Ascending aorta (tissue), 2 donors: ENCODE results near the gene RTN4RL2. TPM values are rescaled to one million over a fixed set of nuclear protein-coding genes. Genes with fewer than 3 reads are reported as not detected.

Source experiments
- DNase-seq, 2 donors: peaks; one replicate each; pipeline ENCODE4 v3.0.0-alpha.2; 2019; ENCODE audit warnings: low spot score in 2 of 2
- H3K27ac ChIP-seq, 2 donors: fragments of 200-600 bp; sonication (generic); one replicate each; pipeline ENCODE4 v1.5.1; 2016 to 2017; ENCODE audit warnings: mild to moderate bottlenecking in 1 of 2
- H3K27me3 ChIP-seq: fragments of 200-600 bp; sonication (generic); one replicate; pipeline ENCODE4 v1.5.1; 2017
- H3K36me3 ChIP-seq, 2 donors: fragments of 200-600 bp; sonication (generic); one replicate each; pipeline ENCODE4 v1.5.1; 2016
- H3K4me1 ChIP-seq, 2 donors: fragments of 200-600 bp; sonication (generic); one replicate each; pipeline ENCODE4 v1.5.1; 2016 to 2017; ENCODE audit warnings: mild to moderate bottlenecking in 1 of 2
- H3K4me3 ChIP-seq, 2 donors: fragments of 200-600 bp; sonication (generic); one replicate each; pipeline ENCODE4 v1.5.1; 2016 to 2017; ENCODE audit warnings: mild to moderate bottlenecking in 1 of 2
- H3K9me3 ChIP-seq, 2 donors: fragments of 200-600 bp; sonication (generic); one replicate each; pipeline ENCODE4 v1.5.1; 2016
- CTCF ChIP-seq, 3 experiments: fragments of 200-600 bp in 2 of 3; fragments of 450-650 bp in 1 of 3; sonication (generic) in 2 of 3; IDR thresholded peaks; one replicate each; pipeline ENCODE4 v1.5.1; 2016 to 2019; ENCODE audit warnings: antibody characterized with exemption in 3 of 3, mild to moderate bottlenecking in 1 of 3, moderate library complexity in 1 of 3
- intact Hi-C: fragments of 100-400 bp; cut with DNase I; formaldehyde crosslinking; loops from one replicate; pipeline ENCODE4 v1.15.1; 2023
- total RNA-seq: library from RNA; depleted of rRNA; stranded (reverse); fragments of >200 nt; gene quantifications from one replicate; pipeline ENCODE4 v1.1.0, GENCODE V29; 2016

The RTN4RL2 gene
- total RNA-seq, 1 donor from 2014 or later, result 0.64 TPM

- intact Hi-C loops, result no loop called here
- DNase-seq, result no peak
- no peak for TF ChIP-seq CTCF (IDR thresholded peaks at IDR 0.05)
- Histone ChIP-seq H3K27me3 (peaks cover 6% of the 10 kb centered on the region), H3K27ac (no peak overlapping the region), H3K4me3 (no peak overlapping the region), H3K9me3 (no peaks in the 10 kb centered on the region), H3K4me1 (peaks cover 4 to 10% of the 10 kb centered on the region in 2 donors), H3K36me3 (no peaks in the 10 kb centered on the region)
These were observed 13.0 kb downstream of the RTN4RL2 start for GRCh38 chr11:57473285-57473841.

- no peak for TF ChIP-seq CTCF (IDR thresholded peaks at IDR 0.05)
- H3K27me3 ChIP-seq, result peaks cover 6% of the 10 kb centered on the region
- intact Hi-C loops, result no loop called here
These were observed 13.9 kb downstream of the RTN4RL2 start for GRCh38 chr11:57474017-57474802.

GRCh38 chr11:57474803-57475115, 14.4 kb downstream of the RTN4RL2 start:
- Histone ChIP-seq H3K27me3 (peaks cover 6% of the 10 kb centered on the region), H3K4me3 (no peak overlapping the region)
- intact Hi-C loops, result no loop called here

More at GRCh38 chr11:57474017-57474802, 13.9 kb downstream of the RTN4RL2 start:
- no peaks in the 10 kb centered on the region for H3K36me3 ChIP-seq
- H3K4me1 ChIP-seq, result peaks cover 4 to 10% of the 10 kb centered on the region in 2 donors
- H3K4me3 ChIP-seq, result no peak overlapping the region
- DNase-seq, result no peak
- H3K27ac ChIP-seq, result no peak overlapping the region
- no peaks in the 10 kb centered on the region for H3K9me3 ChIP-seq

GRCh38 chr11:57475191-57475590, 14.9 kb downstream of the RTN4RL2 start:
- peaks cover 6% of the 10 kb centered on the region for H3K27me3 ChIP-seq

More at GRCh38 chr11:57474803-57475115, 14.4 kb downstream of the RTN4RL2 start:
- Histone ChIP-seq H3K9me3 (no peaks in the 10 kb centered on the region), H3K36me3 (no peaks in the 10 kb centered on the region), H3K27ac (no peak overlapping the region), H3K4me1 (peaks cover 4 to 10% of the 10 kb centered on the region in 2 donors)
- no peak for DNase-seq
- no peak for TF ChIP-seq CTCF (IDR thresholded peaks at IDR 0.05)

DNA sequence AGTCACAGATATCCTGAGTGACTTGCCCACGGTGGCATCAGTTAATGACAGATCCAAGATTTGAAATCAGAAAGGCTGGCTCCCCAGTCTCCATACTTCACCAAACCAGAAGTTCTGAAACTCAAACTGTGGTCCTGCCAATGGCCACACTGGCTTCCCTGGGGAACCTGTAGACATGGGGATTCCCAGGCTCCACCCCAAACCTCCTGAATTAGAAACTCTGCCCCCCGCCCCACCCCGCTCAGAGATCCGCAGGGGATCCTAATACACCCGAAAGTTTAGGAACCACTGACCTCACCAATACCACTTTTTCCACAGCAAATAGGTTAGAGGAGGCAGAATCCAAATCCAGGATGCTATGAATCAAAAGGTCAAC, 15.3 kb downstream of the RTN4RL2 start:
- Histone ChIP-seq H3K4me3 (peak overlapping the region in 1 of 2 donors; percentile 63), H3K9me3 (no peaks in the 10 kb centered on the region), H3K27me3 (peaks cover 6% of the 10 kb centered on the region), H3K36me3 (no peaks in the 10 kb centered on the region), H3K4me1 (peaks cover 4 to 10% of the 10 kb centered on the region in 2 donors), H3K27ac (no peak overlapping the region)
- no peak for DNase-seq
- no peak for TF ChIP-seq CTCF (IDR thresholded peaks at IDR 0.05)
- intact Hi-C loops, result no loop called here

More at GRCh38 chr11:57475191-57475590, 14.9 kb downstream of the RTN4RL2 start:
- H3K4me3 ChIP-seq, result no peak overlapping the region
- no peak for TF ChIP-seq CTCF (IDR thresholded peaks at IDR 0.05)
- H3K36me3 ChIP-seq, result no peaks in the 10 kb centered on the region
- peaks cover 4 to 10% of the 10 kb centered on the region in 2 donors for H3K4me1 ChIP-seq
- intact Hi-C loops, result no loop called here
- no peak for DNase-seq
- no peaks in the 10 kb centered on the region for H3K9me3 ChIP-seq
- H3K27ac ChIP-seq, result no peak overlapping the region
